ENCODE measurements around the gene LRTM2.

The LRTM2 gene

GRCh38 chr12:1857821-1858220 lies 37.5 kb downstream of the LRTM2 start:
- no peak overlapping the region for H3K27ac ChIP-seq
- no peak for TF ChIP-seq CTCF (conservative IDR thresholded peaks at IDR 0.05)

DNA sequence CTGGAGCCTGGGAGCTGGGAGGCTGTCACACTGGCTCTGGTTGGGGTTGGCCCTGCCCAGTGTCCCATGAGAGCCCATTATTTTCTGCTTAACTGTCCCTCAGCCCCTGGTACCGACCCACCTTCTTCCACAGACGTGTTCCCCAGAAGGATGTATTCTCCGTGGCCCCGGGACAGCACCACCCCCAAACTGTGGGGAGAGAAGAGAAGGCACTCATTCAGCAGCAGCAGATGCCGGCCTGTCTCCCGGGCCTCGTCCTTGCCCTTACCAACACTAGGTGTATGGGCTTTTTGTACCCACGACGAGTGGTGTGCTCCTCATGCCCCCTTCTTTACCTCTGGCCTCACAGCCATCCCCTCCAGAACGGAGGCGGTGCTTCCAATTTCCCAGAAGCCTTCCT lies 38.1 kb downstream of the LRTM2 start:
- no peak for TF ChIP-seq CTCF (conservative IDR thresholded peaks at IDR 0.05)
- H3K27ac ChIP-seq = no peak overlapping the region

DNA sequence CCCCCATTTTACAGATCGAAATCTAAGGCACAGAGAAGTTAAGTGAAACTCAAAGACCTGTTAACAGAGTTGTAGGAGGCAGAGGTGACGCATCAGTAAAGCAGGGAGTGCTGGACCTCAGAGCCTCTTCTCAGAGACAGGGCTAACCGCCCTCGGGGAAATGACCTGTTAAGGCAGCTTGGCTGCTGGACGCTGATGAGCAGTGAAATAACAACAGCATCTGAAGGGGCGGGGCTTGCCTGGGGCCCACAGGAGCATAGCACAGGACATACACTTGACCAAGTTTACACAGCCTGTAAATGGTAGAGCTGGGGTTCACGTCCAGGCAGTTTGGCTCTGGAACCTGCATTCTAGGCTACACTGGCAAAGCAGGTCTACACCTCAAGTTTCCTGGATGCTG lies 39.3 kb downstream of the LRTM2 start:
- TF ChIP-seq CTCF (conservative IDR thresholded peaks at IDR 0.05) = no peak
- no peak overlapping the region for H3K27ac ChIP-seq

- no peak for TF ChIP-seq CTCF (conservative IDR thresholded peaks at IDR 0.05)
- no peak overlapping the region for H3K27ac ChIP-seq
Measured at GRCh38 chr12:1862973-1863372, 42.6 kb downstream of the LRTM2 start.

- TF ChIP-seq CTCF (conservative IDR thresholded peaks at IDR 0.05) = no peak
- H3K27ac ChIP-seq = no peak overlapping the region
Measured at GRCh38 chr12:1863823-1864222, 43.5 kb downstream of the LRTM2 start.

- H3K27ac ChIP-seq = no peak overlapping the region
- no peak for TF ChIP-seq CTCF (conservative IDR thresholded peaks at IDR 0.05)
Measured at GRCh38 chr12:1864456-1864855, 44.1 kb downstream of the LRTM2 start.

DNA sequence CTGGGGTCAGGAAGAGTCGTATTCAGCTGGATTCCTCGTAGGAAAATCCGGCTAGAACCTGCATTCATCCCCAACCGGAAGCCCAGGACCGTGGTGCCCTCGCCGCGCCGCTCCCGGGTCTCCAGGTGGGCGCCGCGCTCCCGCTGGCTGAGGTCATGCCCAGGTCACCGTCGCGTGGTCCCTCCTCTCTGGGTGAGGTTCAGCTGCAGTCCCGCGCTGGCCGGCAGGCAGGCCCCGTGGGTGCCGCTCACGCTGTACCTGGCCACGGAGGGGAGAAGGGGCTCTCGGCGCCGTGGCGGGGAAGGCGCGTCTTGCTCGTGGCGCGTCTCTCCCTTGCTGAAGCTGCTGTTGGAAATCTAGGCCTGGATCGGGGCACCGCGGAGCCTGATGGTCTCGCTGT lies 44.5 kb downstream of the LRTM2 start:
- H3K27ac ChIP-seq = no peak overlapping the region
- TF ChIP-seq CTCF (conservative IDR thresholded peaks at IDR 0.05) = no peak

Data from VCaP (cell line).